Choroid plexus epithelial cell (primary cell): ENCODE measurements around the gene EGFL8.

Source experiments
- DNase-seq: peaks from one replicate; pipeline ENCODE4 v3.0.0-alpha.2; 2010; ENCODE audit warnings: low read depth
- H3K4me3 ChIP-seq: 2 replicates; pipeline ENCODE4 v1.5.1; 2011; ENCODE audit warnings: low read depth, mild to moderate bottlenecking, control low read depth, low read length, moderate library complexity
- CTCF ChIP-seq: conservative IDR thresholded peaks from 2 replicates; pipeline ENCODE4 v1.5.1; 2011; ENCODE audit warnings: low read depth, mild to moderate bottlenecking, control low read depth, inconsistent platforms, low read length, moderate library complexity

Gene EGFL8

GRCh38 chr6:32123681-32124080 lies 40.7 kb upstream of the EGFL8 start:
- no peak overlapping the region for H3K4me3 ChIP-seq
- no peak for TF ChIP-seq CTCF
- no peak for DNase-seq

- no peak for DNase-seq
- H3K4me3 ChIP-seq = peak overlapping the region; percentile 100
- TF ChIP-seq CTCF = no peak
These were observed 37.5 kb upstream of the EGFL8 start for GRCh38 chr6:32126880-32127279.

- no peak for DNase-seq
- no peak for TF ChIP-seq CTCF
These were observed 37.0 kb upstream of the EGFL8 start for GRCh38 chr6:32127409-32127716.

GRCh38 chr6:32127717-32128592 lies 36.4 kb upstream of the EGFL8 start, which contains the start of gene ATF6B:
Gene ATF6B, minus strand, starts transcription at chr6:32128246. Its CDS starts 39 bp downstream, at chr6:32128207.
- peak; percentile 100 for DNase-seq
- H3K4me3 ChIP-seq = peak within 1 kb of the TSS; percentile 100
- TF ChIP-seq CTCF = no peak

More at GRCh38 chr6:32127409-32127716, 37.0 kb upstream of the EGFL8 start:
- peak overlapping the region; percentile 100 for H3K4me3 ChIP-seq

GRCh38 chr6:32128751-32129296 lies 35.6 kb upstream of the EGFL8 start:
- no peak for TF ChIP-seq CTCF
- no peak overlapping the region for H3K4me3 ChIP-seq

GRCh38 chr6:32129297-32130088 lies 34.9 kb upstream of the EGFL8 start:
- no peak for TF ChIP-seq CTCF
- peak overlapping the region; percentile 74 for H3K4me3 ChIP-seq
- DNase-seq = no peak

More at GRCh38 chr6:32128751-32129296, 35.6 kb upstream of the EGFL8 start:
- DNase-seq = no peak
